HG03442 (cell line): ENCODE results near the gene NFE2L2.
"Not testable (repeated sequence)": the region's sequence is repeated elsewhere in the genome, so short reads cannot be mapped to it uniquely, and the experiment has no call there.

ENCODE experiments used
- ATAC-seq: cut with Tn5 transposase; IDR thresholded peaks from one replicate; pipeline ENCODE4 v1.9.1; 2021; ENCODE audit warnings: mild to moderate bottlenecking, moderate library complexity; ENCODE audit not compliant: unreplicated experiment

The NFE2L2 gene

DNA sequence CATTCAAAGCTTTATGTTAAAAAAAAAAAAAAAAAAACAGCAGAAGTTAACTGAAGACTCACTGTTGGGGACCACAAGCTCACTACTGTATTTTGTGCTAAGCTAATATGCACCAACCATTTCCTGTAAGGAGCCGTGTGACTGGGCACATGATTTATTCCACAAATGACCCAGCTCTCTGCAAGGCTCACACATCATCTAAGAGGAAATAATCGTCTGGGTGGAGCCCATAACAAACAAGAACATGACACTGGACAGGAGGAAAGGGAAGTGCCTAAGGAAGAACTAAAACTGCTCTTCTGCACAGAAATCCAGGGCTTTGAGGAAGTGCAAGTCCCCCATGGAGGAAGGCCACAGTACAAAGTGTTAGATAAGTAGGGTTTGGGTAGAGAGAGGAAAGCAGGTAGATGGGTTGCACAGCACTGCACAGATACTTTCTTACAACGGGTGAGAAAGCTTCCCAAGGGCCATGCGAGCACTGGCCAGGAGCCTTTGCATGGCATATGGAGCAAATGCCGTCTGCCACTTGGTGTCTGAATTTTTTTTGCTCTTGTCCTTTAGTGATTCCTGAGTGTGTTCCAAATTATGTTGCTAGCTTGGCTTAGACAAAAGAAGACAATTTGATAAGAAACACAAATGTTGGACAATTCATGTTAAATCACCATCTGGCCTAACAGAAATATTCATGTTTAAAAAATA lies 24.4 kb downstream of the NFE2L2 start:
- peak; percentile 72 for ATAC-seq

DNA sequence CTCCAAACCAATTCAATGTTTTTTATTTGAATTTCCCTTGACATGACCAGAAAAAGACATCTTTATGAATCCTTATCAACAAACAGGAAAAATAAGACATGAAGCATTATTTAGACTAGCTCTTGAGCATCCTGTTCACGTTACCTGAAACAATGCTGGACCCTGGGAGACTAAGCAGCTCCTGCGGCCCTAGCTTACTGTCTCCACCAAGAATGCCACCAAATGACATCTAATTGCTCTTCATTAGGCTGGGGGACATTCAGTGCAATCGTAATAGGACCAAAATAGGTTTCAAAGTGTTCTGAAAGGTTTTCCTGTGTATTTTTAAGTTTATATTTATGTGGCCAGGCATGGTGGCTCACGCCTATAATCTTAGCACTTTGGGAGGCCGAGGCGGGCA lies 25.5 kb downstream of the NFE2L2 start:
- ATAC-seq = no peak

DNA sequence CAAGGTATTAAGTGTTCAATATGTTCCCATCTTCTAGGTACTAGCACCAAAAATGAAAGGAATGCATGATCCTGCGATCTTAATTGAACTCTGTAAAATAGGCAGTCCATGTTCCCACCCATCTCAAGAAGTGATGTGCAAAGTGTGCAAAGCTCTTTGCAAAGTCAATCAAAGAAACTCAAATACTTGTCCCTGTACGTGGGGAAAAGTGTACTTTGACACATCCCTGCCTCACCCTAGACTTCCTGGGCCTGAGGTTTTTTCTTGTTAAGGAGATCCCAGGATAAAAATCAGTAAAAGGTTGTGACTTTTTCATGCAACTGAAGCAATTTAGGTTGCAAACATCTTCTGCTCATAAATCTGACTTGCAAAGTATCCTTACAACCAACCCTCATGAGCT lies 26.6 kb downstream of the NFE2L2 start:
- no peak for ATAC-seq

DNA sequence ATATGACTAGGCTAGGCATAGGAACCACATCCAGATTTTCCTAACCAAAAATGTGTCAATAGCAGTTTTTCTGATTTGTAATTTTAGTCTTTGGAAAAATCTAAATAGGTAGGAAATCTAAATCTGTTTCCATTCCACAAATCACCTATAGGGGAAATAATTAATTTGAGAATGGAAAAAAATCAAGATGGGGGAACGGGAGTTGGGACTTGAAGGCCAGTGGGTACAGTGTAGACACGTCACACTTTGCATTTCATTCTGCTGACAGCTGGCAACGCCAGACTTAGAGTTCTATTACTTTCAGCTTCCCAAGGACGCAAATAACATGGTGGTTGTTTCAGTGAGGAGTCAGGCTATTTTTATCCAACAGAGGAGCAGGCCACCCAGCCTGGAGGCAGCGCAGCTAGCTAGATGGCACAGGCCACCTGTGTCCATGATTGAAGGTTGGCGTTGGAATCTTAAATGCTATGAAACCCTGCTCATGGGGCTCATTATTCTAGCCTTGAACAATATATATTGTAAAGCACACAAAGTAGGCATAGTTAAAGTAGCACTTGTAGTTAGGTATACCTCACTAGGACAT lies 28.6 kb downstream of the NFE2L2 start:
- no peak for ATAC-seq

DNA sequence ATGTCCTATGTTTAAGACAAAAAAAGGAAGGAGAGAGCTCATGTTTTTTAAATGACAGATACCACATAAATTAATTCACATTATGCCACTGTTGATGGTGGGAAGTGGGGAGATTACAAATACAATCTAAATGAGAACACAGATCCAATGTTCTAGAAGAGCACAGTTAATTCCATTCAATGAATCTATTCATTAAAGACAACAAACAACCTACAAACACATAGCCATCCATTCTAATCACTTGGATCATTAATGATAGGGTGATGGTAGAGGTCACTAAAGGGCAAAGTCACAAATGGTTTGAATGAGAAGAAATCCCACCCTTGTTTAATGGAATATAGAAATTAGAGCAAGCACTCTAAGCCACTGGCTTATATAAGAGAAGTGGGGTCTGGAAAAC lies 30.3 kb downstream of the NFE2L2 start:
- ATAC-seq = no peak

DNA sequence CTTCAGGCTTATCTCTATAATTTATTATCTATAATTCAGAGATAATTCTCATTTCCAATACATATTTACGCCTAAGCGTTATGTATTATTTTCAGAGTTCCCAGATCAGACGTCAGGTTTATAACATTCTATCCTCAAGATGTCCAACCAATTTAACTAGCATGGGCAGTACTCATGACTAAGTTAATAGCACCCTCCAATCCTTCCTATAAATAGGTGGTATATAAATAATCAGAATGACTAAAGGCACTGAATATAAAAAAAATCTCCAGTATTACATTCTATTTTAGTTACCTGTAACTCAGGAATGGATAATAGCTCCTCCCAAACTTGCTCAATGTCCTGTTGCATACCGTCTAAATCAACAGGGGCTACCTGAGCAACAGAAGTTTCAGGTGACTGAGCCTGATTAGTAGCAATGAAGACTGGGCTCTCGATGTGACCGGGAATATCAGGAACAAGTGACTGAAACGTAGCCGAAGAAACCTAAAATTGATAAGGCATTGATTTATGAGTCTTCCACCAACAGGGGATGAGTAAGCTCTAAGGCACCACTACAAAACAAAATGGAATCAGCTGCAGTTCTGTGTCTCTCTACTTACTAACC lies 32.3 kb downstream of the NFE2L2 start:
- no peak for ATAC-seq

DNA sequence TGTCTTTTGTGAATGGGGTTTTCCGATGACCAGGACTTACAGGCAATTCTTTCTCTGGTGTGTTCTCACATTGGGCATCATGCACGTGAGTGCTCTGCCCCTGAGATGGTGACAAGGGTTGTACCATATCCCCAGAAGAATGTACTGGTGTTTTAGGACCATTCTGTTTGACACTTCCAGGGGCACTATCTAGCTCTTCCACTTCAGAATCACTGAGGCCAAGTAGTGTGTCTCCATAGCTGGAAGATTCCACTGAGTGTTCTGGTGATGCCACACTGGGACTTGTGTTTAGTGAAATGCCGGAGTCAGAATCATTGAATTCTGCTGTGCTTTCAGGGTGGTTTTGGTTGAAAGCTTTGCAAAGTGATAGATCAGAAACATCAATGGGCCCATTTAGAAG lies 33.3 kb downstream of the NFE2L2 start:
- no peak for ATAC-seq

DNA sequence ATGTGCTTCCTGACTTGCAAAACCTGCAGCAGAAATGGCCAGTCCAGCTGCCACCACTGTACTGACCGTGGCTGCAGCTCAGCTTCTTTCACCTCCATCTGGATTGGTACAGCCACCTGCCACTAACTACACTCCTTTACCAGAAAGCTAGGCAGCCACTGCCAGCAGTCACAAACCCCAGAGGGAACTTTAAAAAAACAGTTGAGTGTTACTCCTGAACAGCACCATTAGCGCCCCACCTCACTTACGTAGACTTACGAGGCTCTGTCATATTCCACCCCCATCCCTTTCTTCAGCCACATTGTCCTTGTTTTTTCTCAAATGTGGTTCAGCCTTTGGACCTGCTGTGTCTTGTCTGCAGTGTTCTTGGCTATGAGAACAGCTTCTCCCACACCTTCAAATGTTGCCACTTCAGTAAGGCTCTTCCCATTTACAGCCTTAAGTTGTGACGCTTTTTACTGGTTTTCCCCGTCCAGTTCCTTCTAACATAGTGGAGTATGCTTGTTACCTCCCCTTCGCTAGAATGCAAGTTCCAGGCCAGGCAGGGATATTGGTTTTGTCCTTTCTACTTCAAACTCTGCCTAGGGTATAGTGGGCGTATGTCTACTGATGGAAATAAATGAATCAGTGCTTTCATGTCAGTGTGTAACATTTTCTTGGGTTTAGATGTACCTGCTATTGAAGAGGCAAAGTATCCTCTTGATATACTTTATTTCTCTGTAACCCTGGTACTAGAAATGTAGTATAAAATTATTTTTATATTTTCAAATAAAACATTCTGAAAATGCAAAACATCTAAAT lies 34.9 kb downstream of the NFE2L2 start:
- ATAC-seq = no peak

DNA sequence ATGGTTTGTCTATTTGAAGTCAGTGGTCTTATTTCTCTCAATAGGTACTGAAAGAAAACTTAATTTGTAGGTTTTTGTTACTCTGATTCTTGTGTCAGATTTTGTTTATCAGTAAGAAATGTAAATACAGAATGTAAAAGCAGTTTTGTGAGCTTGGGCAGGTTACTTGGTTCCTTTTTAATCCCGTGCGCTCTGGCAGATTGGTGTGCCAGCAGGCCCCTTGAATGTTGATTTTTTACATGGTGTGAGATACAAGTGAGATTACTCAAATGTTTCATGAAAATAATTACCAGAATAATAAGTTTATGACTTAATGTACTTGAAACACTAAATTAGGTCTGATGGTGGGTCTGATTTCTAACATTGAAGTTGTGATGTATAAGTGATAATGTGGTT lies 38.6 kb downstream of the NFE2L2 start:
- ATAC-seq = no peak

DNA sequence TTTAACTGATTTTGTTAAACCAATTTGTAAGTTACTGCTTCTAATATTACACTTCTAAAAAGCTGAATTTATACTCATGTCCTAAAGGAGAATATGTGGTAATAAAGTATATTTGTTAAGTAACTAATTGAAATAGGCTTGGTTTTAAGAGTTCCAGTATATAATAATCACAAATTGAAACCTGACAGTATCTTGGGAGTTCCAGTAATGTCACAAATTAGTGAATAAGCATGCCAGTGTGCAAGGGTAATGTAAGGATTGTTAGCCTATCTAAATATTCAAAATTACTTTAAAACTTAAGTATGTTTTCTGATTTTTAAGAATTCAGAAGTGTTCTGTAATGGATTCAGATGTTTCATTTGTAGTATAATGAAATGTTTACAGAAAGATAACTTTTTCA lies 41.1 kb downstream of the NFE2L2 start:
- not testable (repeated sequence) for ATAC-seq

DNA sequence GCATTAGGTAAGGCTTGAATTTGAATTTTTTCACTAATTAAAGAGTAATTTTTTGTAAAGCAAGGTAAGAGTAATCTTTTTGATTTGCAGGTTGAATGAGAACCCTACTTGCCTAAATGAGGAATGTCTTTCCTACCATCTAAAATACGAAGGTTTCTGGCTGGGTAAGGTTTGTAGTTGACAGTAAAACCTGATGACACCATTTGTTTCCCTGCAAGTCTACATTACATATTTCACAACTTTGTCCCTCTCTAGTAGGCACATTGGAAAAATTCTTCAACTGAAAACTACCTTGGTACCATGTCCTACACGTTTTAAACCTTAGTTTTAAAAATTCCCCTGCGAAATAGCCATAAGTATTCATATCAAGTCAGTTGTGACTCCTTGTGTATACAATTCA lies 42.6 kb downstream of the NFE2L2 start:
- no peak for ATAC-seq

DNA sequence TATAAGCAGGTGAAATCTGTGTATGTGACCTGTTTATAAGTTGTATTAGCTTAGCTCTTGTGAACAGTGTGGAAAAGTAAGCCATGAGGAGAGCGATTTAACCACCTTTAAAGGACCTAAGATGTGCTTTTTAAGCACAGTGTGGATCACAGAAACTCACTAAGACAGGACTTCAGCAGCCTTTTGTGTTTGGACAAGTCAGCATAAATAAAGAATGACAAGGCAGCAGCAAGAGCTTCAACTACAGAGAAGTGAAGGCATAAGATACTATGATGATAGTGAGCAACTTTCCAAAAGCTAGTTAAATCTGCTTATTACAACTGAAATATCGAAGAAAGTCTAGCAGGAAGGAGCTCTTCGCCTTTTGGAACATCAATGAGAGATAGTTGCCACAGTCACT lies 43.0 kb downstream of the NFE2L2 start:
- no peak for ATAC-seq

DNA sequence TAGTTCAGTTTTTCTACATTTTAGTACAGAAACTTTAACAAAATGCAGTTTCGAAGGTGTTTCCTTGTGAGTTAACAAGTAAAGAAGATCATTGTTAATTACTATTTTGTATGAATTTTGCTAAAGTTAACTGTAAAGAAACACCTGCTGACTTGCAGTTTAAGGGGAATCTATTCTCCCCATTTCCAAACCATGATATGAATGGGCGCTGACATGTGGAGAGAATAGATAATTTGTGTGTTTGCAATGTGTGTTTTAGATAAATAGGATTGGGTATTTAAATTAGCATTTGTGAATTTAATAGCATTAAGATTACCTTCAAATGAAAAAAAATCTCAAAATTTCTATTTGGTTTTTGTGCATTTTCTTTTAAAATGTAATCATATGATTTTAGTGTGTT lies 44.7 kb downstream of the NFE2L2 start:
- not testable (repeated sequence) for ATAC-seq

DNA sequence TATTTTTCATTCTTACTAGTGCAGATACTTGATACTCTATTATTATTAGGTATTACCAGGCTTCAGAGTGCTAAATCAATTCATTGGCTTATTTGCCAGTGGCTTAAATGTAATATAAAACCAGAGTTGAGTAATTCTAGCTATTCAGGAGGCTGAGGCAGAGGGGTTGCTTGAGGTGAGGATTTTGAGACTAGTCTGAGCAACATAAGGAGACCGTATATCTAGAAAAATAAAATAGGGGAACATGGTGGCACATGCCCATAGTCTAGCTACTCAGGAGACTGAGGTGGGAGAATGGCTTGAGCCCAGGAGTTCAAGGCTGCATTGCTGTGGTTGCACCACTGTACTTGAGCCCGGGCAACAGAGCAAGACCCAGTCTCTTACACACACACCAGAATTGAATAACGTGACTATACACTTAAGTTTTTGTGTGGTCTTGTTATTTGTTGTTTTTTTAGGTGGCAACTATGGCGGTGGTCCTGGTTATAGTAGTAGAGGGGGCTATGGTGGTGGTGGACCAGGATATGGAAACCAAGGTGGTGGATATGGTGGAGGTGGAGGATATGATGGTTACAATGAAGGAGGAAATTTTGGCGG lies 47.2 kb downstream of the NFE2L2 start:
- ATAC-seq = no peak

DNA sequence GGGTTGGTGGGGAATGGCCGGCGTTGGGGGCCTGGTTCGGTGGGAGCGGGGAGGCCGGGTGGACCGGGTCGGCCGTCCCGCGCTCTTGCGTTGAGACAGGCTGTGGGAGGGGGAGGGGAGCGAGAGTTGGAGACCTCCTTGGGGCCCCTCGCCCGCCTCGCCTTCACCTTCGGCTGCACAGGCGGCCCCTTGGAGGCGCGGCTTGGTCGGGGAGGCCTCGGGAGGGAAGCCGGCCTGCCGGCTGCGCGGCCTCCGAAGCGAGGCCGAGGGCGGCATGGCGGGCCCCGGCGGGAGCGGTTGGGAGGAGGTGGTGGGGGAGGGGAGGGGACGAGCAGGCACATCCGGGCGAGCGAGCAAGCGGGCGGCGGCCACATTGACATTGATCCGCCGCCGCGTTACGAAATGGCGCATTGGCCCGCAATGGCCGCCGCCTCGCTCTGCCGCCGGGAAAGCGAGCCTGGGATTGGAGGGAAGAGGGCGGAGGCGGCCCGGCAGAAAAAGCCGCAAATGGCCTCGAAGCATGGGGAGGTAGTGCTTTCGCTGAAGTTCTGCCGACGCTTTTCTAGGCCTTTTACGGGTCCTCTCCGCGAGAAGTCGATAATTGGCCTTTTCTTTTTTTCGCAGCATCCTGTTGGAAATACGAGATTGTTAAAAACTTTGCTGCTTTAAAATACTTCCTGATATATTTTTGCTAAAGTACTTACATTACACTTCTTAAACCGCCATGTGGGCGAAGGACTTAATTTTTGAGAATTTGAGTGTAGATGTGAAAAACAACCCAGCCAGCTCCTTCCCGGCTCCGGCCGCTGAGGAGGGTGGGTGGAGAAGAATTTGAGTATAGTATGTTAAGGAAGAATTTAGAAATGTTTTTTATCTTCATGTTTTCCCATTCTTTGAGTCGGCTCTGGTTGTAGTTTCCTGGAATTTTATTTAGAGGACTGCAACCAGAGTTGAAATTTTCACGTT lies 51.4 kb downstream of the NFE2L2 start:
- ATAC-seq = peak; percentile 45

DNA sequence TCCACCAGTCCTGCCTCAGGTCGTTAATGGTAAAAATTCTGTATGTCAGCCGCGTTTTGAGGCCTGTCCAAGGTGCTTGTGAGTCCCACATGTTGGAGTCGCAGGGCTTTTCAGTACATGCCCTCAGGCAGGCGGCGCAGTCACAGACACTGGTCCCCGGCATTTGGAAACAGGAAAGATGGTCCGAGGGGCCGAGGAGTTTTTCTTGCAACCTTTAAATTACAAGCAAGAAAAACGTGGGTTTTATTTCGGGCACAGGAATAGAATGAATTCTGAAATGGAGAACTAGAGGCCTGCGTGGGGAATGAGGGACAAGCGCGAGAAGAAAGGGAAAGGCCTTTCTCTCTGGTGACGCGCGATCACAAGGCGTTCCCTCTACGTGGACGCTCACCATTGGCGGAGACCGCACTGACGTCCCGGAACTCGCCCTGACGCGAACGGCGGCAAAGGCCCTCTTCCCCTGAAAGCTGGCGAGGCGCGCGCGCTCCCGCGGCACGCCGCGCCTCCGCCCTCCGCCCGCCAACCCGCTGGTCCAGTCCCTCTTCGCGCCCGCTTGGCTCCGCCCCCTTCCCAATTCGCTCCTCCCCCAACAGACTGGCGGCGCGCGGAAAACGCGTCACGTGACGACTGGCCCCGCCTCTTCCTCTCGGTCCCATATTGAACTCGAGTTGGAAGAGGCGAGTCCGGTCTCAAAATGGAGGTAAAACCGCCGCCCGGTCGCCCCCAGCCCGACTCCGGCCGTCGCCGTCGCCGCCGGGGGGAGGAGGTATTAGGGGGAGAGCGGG lies 52.2 kb downstream of the NFE2L2 start, which contains the start of gene HNRNPA3:
TSS of gene HNRNPA3 (plus strand) at position 689 of the 785 bp plus-strand sequence. CDS start at position 695, 6 bp downstream.
- peak; percentile 87 for ATAC-seq

DNA sequence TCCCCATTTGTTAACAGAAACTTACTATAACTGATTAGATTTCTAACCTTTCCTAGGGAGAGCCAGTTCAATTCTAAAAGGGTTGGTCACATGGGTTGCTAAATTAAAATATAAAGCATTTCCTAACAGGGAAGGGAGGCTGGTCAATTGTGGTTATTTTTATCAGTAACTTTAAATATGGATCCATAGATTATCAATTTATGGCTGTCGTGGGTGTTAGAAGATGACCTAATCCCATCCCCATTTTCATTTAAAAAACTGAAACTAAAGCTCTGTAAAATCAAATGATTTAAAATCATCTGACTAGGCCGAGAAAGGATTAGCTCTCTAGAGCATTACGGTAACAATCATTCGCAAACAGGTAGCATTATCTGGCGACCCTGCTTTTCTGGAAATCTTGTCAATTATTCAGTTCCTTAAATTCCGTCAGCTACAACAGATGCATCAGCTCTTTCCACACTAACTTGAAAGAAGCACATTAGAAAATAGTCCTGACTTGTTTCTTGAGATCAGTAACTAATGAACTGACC lies 52.9 kb downstream of the NFE2L2 start:
- ATAC-seq = no peak

DNA sequence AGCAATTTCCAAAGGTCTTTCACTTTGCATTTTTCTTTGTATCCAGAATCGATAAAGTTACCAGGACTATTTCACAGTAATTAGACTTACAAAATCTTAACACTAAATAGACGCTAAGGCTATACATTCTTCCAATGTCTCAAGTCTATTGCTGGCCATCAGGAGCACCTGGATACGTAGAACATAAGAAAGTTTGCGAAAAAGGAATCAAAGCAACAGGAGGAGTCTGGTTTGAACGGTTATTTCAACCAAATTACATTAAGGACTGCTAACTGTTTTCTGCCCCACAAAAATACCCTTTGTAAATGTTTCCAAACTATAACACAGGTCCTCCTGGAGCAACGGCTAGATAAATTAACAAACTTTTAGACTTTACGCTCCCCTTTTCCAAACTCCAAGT lies 53.4 kb downstream of the NFE2L2 start:
- no peak for ATAC-seq

DNA sequence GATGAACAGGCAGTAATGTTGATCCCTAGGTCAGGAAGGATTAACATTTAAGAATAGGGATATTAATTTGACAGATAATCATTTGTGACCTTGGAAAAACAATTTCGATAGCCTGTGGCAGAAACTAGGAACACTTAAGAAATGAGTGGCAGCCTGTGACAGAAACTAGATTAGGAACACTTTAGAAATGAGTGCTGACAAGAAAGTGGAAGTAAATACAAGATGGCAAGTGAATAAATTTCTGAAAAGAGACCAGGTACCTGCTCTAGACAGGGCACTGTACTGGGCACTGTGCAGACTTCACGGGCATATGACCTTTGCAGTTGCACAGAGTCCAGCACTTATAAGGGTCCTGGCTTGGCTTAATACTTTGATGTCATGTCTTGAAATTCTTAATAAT lies 57.4 kb downstream of the NFE2L2 start:
- ATAC-seq = peak; percentile 81
